Measurements from ENCODE around the gene WDR88. TPM values are rescaled to one million over a fixed set of nuclear protein-coding genes. Genes with fewer than 3 reads are reported as not detected.

The WDR88 gene
- polyA plus RNA-seq, 1 donor from 2014 or later, result 0.35 TPM

- no peaks in the 10 kb centered on the region for H3K27me3 ChIP-seq (ENCODE audit: insufficient read depth, low read depth, low read length)
Observed at GRCh38 chr19:33098055-33098534, 33.8 kb upstream of the WDR88 start.

GRCh38 chr19:33100894-33101644 lies 30.8 kb upstream of the WDR88 start:
- H3F3A ChIP-seq (ENCODE audit: insufficient read depth, low read length, poor library complexity, severe bottlenecking), result no peaks in the 10 kb centered on the region
- H4K20me1 ChIP-seq (ENCODE audit: insufficient read depth), result no peaks in the 10 kb centered on the region
- no peak overlapping the region for H2AFZ ChIP-seq (ENCODE audit: low read depth, low read length)
- H3K9me3 ChIP-seq (ENCODE audit: low read length), result no peaks in the 10 kb centered on the region
- no peaks in the 10 kb centered on the region for H3K9me2 ChIP-seq (ENCODE audit: insufficient read depth, low read length)
- no peaks in the 10 kb centered on the region for H3K27me3 ChIP-seq (ENCODE audit: insufficient read depth, low read depth, low read length)
- H3K9ac ChIP-seq (ENCODE audit: low read length), result no peak overlapping the region
- no peak overlapping the region for H3K27ac ChIP-seq (ENCODE audit: low read length)
- peaks cover 4% of the 10 kb centered on the region for H3K36me3 ChIP-seq (ENCODE audit: insufficient read depth, low read length)
- no peaks in the 10 kb centered on the region for H3K79me2 ChIP-seq (replicated peaks; ENCODE audit: insufficient read depth, low read length)
- H3K4me2 ChIP-seq (ENCODE audit: low read length), result no peak overlapping the region
- H3K4me3 ChIP-seq (ENCODE audit: low read length), result no peak overlapping the region
- TF ChIP-seq RAD21 (conservative IDR thresholded peaks at IDR 0.05) (no peak), SMC3 (conservative IDR thresholded peaks at IDR 0.05; ENCODE audit: poor library complexity) (no peak), POLR2AphosphoS5 (IDR thresholded peaks at IDR 0.05) (no peak), EP300 (conservative IDR thresholded peaks at IDR 0.05; ENCODE audit: poor library complexity, severe bottlenecking) (no peak), MXI1 (conservative IDR thresholded peaks at IDR 0.05; ENCODE audit: poor library complexity, severe bottlenecking) (no peak), EZH2 (IDR thresholded peaks at IDR 0.05; ENCODE audit: borderline replicate concordance, insufficient read depth, low read length, poor library complexity, severe bottlenecking) (no peak), TAF1 (IDR thresholded peaks at IDR 0.05; ENCODE audit: low read depth) (no peak)
- TF ChIP-seq, protein P1, sequence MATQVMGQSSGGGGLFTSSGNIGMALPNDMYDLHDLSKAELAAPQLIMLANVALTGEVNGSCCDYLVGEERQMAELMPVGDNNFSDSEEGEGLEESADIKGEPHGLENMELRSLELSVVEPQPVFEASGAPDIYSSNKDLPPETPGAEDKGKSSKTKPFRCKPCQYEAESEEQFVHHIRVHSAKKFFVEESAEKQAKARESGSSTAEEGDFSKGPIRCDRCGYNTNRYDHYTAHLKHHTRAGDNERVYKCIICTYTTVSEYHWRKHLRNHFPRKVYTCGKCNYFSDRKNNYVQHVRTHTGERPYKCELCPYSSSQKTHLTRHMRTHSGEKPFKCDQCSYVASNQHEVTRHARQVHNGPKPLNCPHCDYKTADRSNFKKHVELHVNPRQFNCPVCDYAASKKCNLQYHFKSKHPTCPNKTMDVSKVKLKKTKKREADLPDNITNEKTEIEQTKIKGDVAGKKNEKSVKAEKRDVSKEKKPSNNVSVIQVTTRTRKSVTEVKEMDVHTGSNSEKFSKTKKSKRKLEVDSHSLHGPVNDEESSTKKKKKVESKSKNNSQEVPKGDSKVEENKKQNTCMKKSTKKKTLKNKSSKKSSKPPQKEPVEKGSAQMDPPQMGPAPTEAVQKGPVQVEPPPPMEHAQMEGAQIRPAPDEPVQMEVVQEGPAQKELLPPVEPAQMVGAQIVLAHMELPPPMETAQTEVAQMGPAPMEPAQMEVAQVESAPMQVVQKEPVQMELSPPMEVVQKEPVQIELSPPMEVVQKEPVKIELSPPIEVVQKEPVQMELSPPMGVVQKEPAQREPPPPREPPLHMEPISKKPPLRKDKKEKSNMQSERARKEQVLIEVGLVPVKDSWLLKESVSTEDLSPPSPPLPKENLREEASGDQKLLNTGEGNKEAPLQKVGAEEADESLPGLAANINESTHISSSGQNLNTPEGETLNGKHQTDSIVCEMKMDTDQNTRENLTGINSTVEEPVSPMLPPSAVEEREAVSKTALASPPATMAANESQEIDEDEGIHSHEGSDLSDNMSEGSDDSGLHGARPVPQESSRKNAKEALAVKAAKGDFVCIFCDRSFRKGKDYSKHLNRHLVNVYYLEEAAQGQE (IDR thresholded peaks at IDR 0.05; ENCODE audit: borderline replicate concordance), result no peak

More at GRCh38 chr19:33098055-33098534, 33.8 kb upstream of the WDR88 start:
- no peaks in the 10 kb centered on the region for H3K9me3 ChIP-seq (ENCODE audit: low read length)
- no peak overlapping the region for H3K9ac ChIP-seq (ENCODE audit: low read length)
- H3K4me2 ChIP-seq (ENCODE audit: low read length), result no peak overlapping the region
- H3K27ac ChIP-seq (ENCODE audit: low read length), result no peak overlapping the region
- TF ChIP-seq, protein P1 (IDR thresholded peaks at IDR 0.05; ENCODE audit: borderline replicate concordance), result no peak
- TF ChIP-seq POLR2AphosphoS5 (IDR thresholded peaks at IDR 0.05) (no peak), TAF1 (IDR thresholded peaks at IDR 0.05; ENCODE audit: low read depth) (no peak), CTCF (IDR thresholded peaks at IDR 0.05; ENCODE audit: poor library complexity, severe bottlenecking) (no peak), MXI1 (conservative IDR thresholded peaks at IDR 0.05; ENCODE audit: poor library complexity, severe bottlenecking) (no peak), SMC3 (conservative IDR thresholded peaks at IDR 0.05; ENCODE audit: poor library complexity) (no peak), RAD21 (conservative IDR thresholded peaks at IDR 0.05) (no peak), EZH2 (IDR thresholded peaks at IDR 0.05; ENCODE audit: borderline replicate concordance, insufficient read depth, low read length, poor library complexity, severe bottlenecking) (no peak), EP300 (conservative IDR thresholded peaks at IDR 0.05; ENCODE audit: poor library complexity, severe bottlenecking) (no peak)
- H3K4me3 ChIP-seq (ENCODE audit: low read length), result no peak overlapping the region
- H3K36me3 ChIP-seq (ENCODE audit: insufficient read depth, low read length), result peaks cover 4% of the 10 kb centered on the region
- no peak overlapping the region for H2AFZ ChIP-seq (ENCODE audit: low read depth, low read length)
- no peaks in the 10 kb centered on the region for H3K9me2 ChIP-seq (ENCODE audit: insufficient read depth, low read length)
- H3F3A ChIP-seq (ENCODE audit: insufficient read depth, low read length, poor library complexity, severe bottlenecking), result no peaks in the 10 kb centered on the region
- no peaks in the 10 kb centered on the region for H4K20me1 ChIP-seq (ENCODE audit: insufficient read depth)
- H3K79me2 ChIP-seq (replicated peaks; ENCODE audit: insufficient read depth, low read length), result no peaks in the 10 kb centered on the region
